Heart right ventricle (tissue), 16 donors: Measurements from ENCODE around the gene SLC29A3. TPM values are rescaled to one million over a fixed set of nuclear protein-coding genes. Genes with fewer than 3 reads are reported as not detected.
A peak's percentile ranks its signal among the peaks of the same experiment; 100 is the strongest.

Experiments used
- ATAC-seq, 8 donors: fragments of 200-7000 bp; cut with Tn5 transposase; one replicate each; pipeline ENCODE4 v1.9.1; 2020; ENCODE audit warnings: mild to moderate bottlenecking in 8 of 8, moderate library complexity in 8 of 8, moderate number of reproducible peaks in 1 of 8
- DNase-seq, 2 donors: peaks; one replicate each; pipeline ENCODE4 v3.0.0-alpha.2; 2020
- H3K27ac ChIP-seq, 10 donors: fragments of 200-600 bp; sonication (generic) in 2 of 10; one replicate each; pipeline versions ENCODE4 v1.5.0 to v1.8.0; 2020 to 2022; ENCODE audit warnings: mild to moderate bottlenecking in 3 of 10
- H3K27me3 ChIP-seq, 7 donors: fragments of 200-600 bp; one replicate each; pipeline ENCODE4 v1.8.0; 2021 to 2022; ENCODE audit warnings: mild to moderate bottlenecking in 2 of 7
- H3K36me3 ChIP-seq, 9 donors: fragments of 200-600 bp; sonication (generic) in 1 of 9; one replicate each; pipeline versions ENCODE4 v1.5.0 to v1.8.0; 2020 to 2022; ENCODE audit warnings: mild to moderate bottlenecking in 2 of 9
- H3K4me1 ChIP-seq, 9 donors: fragments of 200-600 bp; sonication (generic) in 1 of 9; one replicate each; pipeline versions ENCODE4 v1.5.0 to v1.8.0; 2020 to 2022; ENCODE audit warnings: mild to moderate bottlenecking in 4 of 9
- H3K4me3 ChIP-seq, 10 donors: fragments of 200-600 bp; sonication (generic) in 2 of 10; one replicate each; pipeline versions ENCODE4 v1.5.0 to v1.8.0; 2020 to 2022; ENCODE audit warnings: mild to moderate bottlenecking in 7 of 10, moderate library complexity in 2 of 10
- H3K9me3 ChIP-seq, 11 donors: fragments of 200-600 bp in 10 of 11; sonication (generic) in 2 of 11; one replicate each; pipeline versions ENCODE4 v1.5.0 to v1.8.0; 2013 to 2022; ENCODE audit warnings: mild to moderate bottlenecking in 2 of 11, control low read depth in 1 of 11, moderate library complexity in 1 of 11
- CTCF ChIP-seq, 9 donors: fragments of 200-600 bp; sonication (generic) in 2 of 9; IDR thresholded peaks; one replicate each; pipeline versions ENCODE4 v1.5.0 to v1.8.0; 2021 to 2022; ENCODE audit warnings: antibody characterized with exemption in 9 of 9, mild to moderate bottlenecking in 5 of 9, moderate library complexity in 1 of 9
- WGBS, 2 donors: extraction: QIAGEN DNeasy Blood & Tissue Kit; methylation state at CpG; one replicate each; pipeline ENCODE4 v1.1.7; 2013; ENCODE audit warnings: inconsistent platforms in 1 of 2; 5-methylcytosine and 5-hydroxymethylcytosine counted together
- intact Hi-C, 10 donors: fragments of 100-400 bp; cut with DNase I; formaldehyde crosslinking; loops; one replicate each; pipeline versions ENCODE4 v1.11.1 to v1.14.2; 2022
- polyA plus RNA-seq, 2 donors: library from polyadenylated mRNA; stranded (reverse); fragments of 200-250 nt; gene quantifications; one replicate each; pipeline ENCODE4 v1.2.3, GENCODE V29; 2013
- total RNA-seq, 10 donors: library from RNA; stranded (reverse); fragmentation: NEBNext Ultra II Directional in 3 of 10; extraction: Animal tissue kit (Norgen Biotek cat#: 25700) in 3 of 10; gene quantifications; one replicate each; pipeline versions ENCODE4 v1.2.1 to v1.2.4, GENCODE V29; 2021 to 2023
- donor health status: Arrhythmogenic right ventricular cardiomyopathy.
- donor health status: ischemic (EF 13 %, LVEDD 7.1; RV severe dilation, severe dysfunction).
- donor health status: healthy with polysubstance abuse.
- donor health status: DM: no; HTN: yes; CAD: no.
- donor health status: DM: no; HTN: no; CAD: no.
- donor health status: ischemic (EF 25% LVEDD 6.9; RV normal size, moderate dysfunction).
- donor health status: ischemic (EF 25% LVEDD 5.7; RV mildly dilated, moderate dysfunction).
- donor health status: healthy.
- donor health status: DM: yes; HTN: yes; CAD: no.
- donor health status: Ischemic cardiomyopathy.
- donor health status: ischemic (EF 35%, LVEDD 5.7; RV mildly dilated, moderate dysfunction).
- donor health status: nonischemic (EF 11% LVEDD 7.7; RV severe dilation, severe dysfunction).
- donor health status: DM: yes; HTN: yes; CAD: no.
- donor health status: PGD.
- donor health status: ischemic (EF 29% LVEDD 5.4; RV normal size, mild dysfunction).
- donor health status: nonischemic (EF 23%, LVEDD 6.1; RV moderate dilation, normal function).

Gene SLC29A3
- total and polyA plus RNA-seq, 12 donors: 0.89 to 3.5 (median 1.2) TPM

GRCh38 chr10:71302451-71302850 lies 16.6 kb upstream of the SLC29A3 start:
- TF ChIP-seq CTCF (IDR thresholded peaks at IDR 0.05): no peak
- H3K27ac ChIP-seq: no peak overlapping the region
- intact Hi-C loops: no loop called here
- H3K36me3 ChIP-seq: peaks cover 0 to 50% (median 24%) of the 10 kb centered on the region in 9 donors
- 80 to 90% methylated on average over 4 of the region's 4 CpGs for WGBS, 2 donors
- no peaks in the 10 kb centered on the region for H3K9me3 ChIP-seq
- DNase-seq (no peak), ATAC-seq (no peak)
- no peaks in the 10 kb centered on the region for H3K27me3 ChIP-seq
- H3K4me1 ChIP-seq: peaks cover 0 to 8% (median 0%) of the 10 kb centered on the region in 9 donors
- no peak overlapping the region for H3K4me3 ChIP-seq

GRCh38 chr10:71302874-71303568 lies 16.0 kb upstream of the SLC29A3 start:
- intact Hi-C loops: no loop called here
- Histone ChIP-seq H3K9me3 (no peaks in the 10 kb centered on the region), H3K36me3 (peaks cover 0 to 44% (median 18%) of the 10 kb centered on the region in 9 donors), H3K4me1 (peaks cover 0 to 13% (median 0%) of the 10 kb centered on the region in 9 donors), H3K27me3 (no peaks in the 10 kb centered on the region), H3K27ac (no peak overlapping the region), H3K4me3 (no peak overlapping the region)
- peak; percentile 10 to 63 (median 53) for TF ChIP-seq CTCF (IDR thresholded peaks at IDR 0.05)
- WGBS, 2 donors: 63 to 67% methylated on average over 8 of the region's 8 CpGs
- ATAC-seq: peak in 5 of 8 donors; percentile 12 to 50 (median 43)
- DNase-seq: no peak

- peak in 1 of 9 donors; percentile 0 for TF ChIP-seq CTCF (IDR thresholded peaks at IDR 0.05)
- H3K36me3 ChIP-seq: peaks cover 0 to 39% (median 14%) of the 10 kb centered on the region in 9 donors
- intact Hi-C loops: no loop called here
- no peak overlapping the region for H3K4me3 ChIP-seq
- H3K27me3 ChIP-seq: no peaks in the 10 kb centered on the region
- WGBS, 2 donors: 35 to 53% methylated on average over 1 of the region's 1 CpG
- peaks cover 0 to 16% (median 0%) of the 10 kb centered on the region in 9 donors for H3K4me1 ChIP-seq
- DNase-seq (no peak), ATAC-seq (no peak)
- no peak overlapping the region for H3K27ac ChIP-seq
- no peaks in the 10 kb centered on the region for H3K9me3 ChIP-seq
These were observed 15.5 kb upstream of the SLC29A3 start for GRCh38 chr10:71303569-71303907.

GRCh38 chr10:71304914-71305313 lies 14.1 kb upstream of the SLC29A3 start:
- WGBS, 2 donors: 69 to 81% methylated on average over 6 of the region's 6 CpGs
- H3K36me3 ChIP-seq: peaks cover 0 to 27% (median 4%) of the 10 kb centered on the region in 9 donors
- H3K4me3 ChIP-seq: no peak overlapping the region
- no peak for TF ChIP-seq CTCF (IDR thresholded peaks at IDR 0.05)
- no peaks in the 10 kb centered on the region for H3K9me3 ChIP-seq
- ATAC-seq (no peak), DNase-seq (no peak)
- H3K27ac ChIP-seq: no peak overlapping the region
- intact Hi-C loops: no loop called here
- peaks cover 0 to 19% (median 0%) of the 10 kb centered on the region in 9 donors for H3K4me1 ChIP-seq
- no peaks in the 10 kb centered on the region for H3K27me3 ChIP-seq
